SK-N-DZ (cell line): ENCODE results near the gene ARHGEF33.
A peak's percentile ranks its signal among the peaks of the same experiment; 100 is the strongest.
"Not testable (repeated sequence)": the region's sequence is repeated elsewhere in the genome, so short reads cannot be mapped to it uniquely, and the experiment has no call there.

Source experiments
- DNase-seq: peaks from one replicate; pipeline ENCODE4 v3.0.0-alpha.2; 2015; ENCODE audit warnings: low spot score

The ARHGEF33 gene

GRCh38 chr2:38909872-38910271 is 20.2 kb downstream of the ARHGEF33 start:
- no peak for DNase-seq

GRCh38 chr2:38911191-38911590 is 21.5 kb downstream of the ARHGEF33 start:
- DNase-seq = no peak

GRCh38 chr2:38912619-38913018 is 22.9 kb downstream of the ARHGEF33 start:
- DNase-seq = no peak

GRCh38 chr2:38922389-38922788 is 32.7 kb downstream of the ARHGEF33 start:
- DNase-seq = no peak

GRCh38 chr2:38922902-38923301 is 33.2 kb downstream of the ARHGEF33 start:
- no peak for DNase-seq

- no peak for DNase-seq
Observed at GRCh38 chr2:38925982-38926381, 36.3 kb downstream of the ARHGEF33 start.

GRCh38 chr2:38930600-38930999 is 40.9 kb downstream of the ARHGEF33 start:
- DNase-seq = no peak

GRCh38 chr2:38932586-38932985 is 42.9 kb downstream of the ARHGEF33 start:
- DNase-seq = no peak

- DNase-seq = peak; percentile 66
Observed at GRCh38 chr2:38933653-38934052, 44.0 kb downstream of the ARHGEF33 start.

- no peak for DNase-seq
Observed at GRCh38 chr2:38934742-38935141, 45.1 kb downstream of the ARHGEF33 start.

GRCh38 chr2:38935568-38936172 is 46.0 kb downstream of the ARHGEF33 start:
- DNase-seq = no peak

GRCh38 chr2:38936516-38936915 is 46.8 kb downstream of the ARHGEF33 start:
- not testable (repeated sequence) for DNase-seq

GRCh38 chr2:38937548-38937947 is 47.9 kb downstream of the ARHGEF33 start:
- no peak for DNase-seq

- DNase-seq = no peak
Observed at GRCh38 chr2:38940746-38941145, 51.1 kb downstream of the ARHGEF33 start.

- DNase-seq = no peak
Observed at GRCh38 chr2:38943784-38944183, 54.1 kb downstream of the ARHGEF33 start.

GRCh38 chr2:38945372-38945771 is 55.7 kb downstream of the ARHGEF33 start:
- DNase-seq = no peak

- peak; percentile 28 for DNase-seq
Observed at GRCh38 chr2:38945911-38946310, 56.2 kb downstream of the ARHGEF33 start.

GRCh38 chr2:38947241-38948239 is 57.9 kb downstream of the ARHGEF33 start:
- peak; percentile 82 for DNase-seq

GRCh38 chr2:38948387-38948882 is 58.8 kb downstream of the ARHGEF33 start:
- no peak for DNase-seq

GRCh38 chr2:38948995-38949394 is 59.3 kb downstream of the ARHGEF33 start:
- no peak for DNase-seq

GRCh38 chr2:38951766-38952165 is 62.1 kb downstream of the ARHGEF33 start:
- DNase-seq = no peak

GRCh38 chr2:38957972-38958371 is 68.3 kb downstream of the ARHGEF33 start:
- no peak for DNase-seq

GRCh38 chr2:38959466-38959865 is 69.8 kb downstream of the ARHGEF33 start:
- no peak for DNase-seq
